Keratinocyte (primary cell): ENCODE measurements around the gene ITCH. TPM values are rescaled to one million over a fixed set of nuclear protein-coding genes. Genes with fewer than 3 reads are reported as not detected.
"Not testable (repeated sequence)": the region's sequence is repeated elsewhere in the genome, so short reads cannot be mapped to it uniquely, and the experiment has no call there.

Experiments used
- DNase-seq: peaks from one replicate; pipeline ENCODE4 v3.0.0-alpha.2; 2011; ENCODE audit warnings: low read depth, missing footprints, low spot score
- FAIRE-seq: peaks from 2 replicates; lab custom pipeline; 2011; peaks lifted over from hg19 to GRCh38; lab: Jason Lieb, UNC
- H2AFZ ChIP-seq: 2 replicates; pipeline ENCODE4 v1.6.0; 2012; ENCODE audit warnings: low read length, control low read depth, inconsistent platforms; ENCODE audit not compliant: control insufficient read depth
- H3K27ac ChIP-seq: 2 replicates; pipeline ENCODE4 v1.5.1; 2011; ENCODE audit warnings: low read length; ENCODE audit not compliant: control insufficient read depth, insufficient read depth
- H3K27me3 ChIP-seq: 3 replicates; pipeline ENCODE4 v1.6.0; 2011; ENCODE audit warnings: low read length; ENCODE audit not compliant: control insufficient read depth, insufficient read depth; ENCODE audit errors: extremely low read depth
- H3K36me3 ChIP-seq, 2 experiments: 2 replicates in 1 of 2; 3 replicates in 1 of 2; pipeline ENCODE4 v1.5.1; 2011; ENCODE audit warnings: low read length in 2 of 2, mild to moderate bottlenecking in 1 of 2; ENCODE audit not compliant: control insufficient read depth in 2 of 2, insufficient read depth in 2 of 2; ENCODE audit errors: extremely low read depth in 1 of 2
- H3K4me1 ChIP-seq: 3 replicates; pipeline ENCODE4 v1.5.1; 2011; ENCODE audit warnings: low read length; ENCODE audit not compliant: control insufficient read depth, insufficient read depth; ENCODE audit errors: extremely low read depth
- H3K4me2 ChIP-seq: 3 replicates; pipeline ENCODE4 v1.6.0; 2011; ENCODE audit warnings: low read depth, low read length; ENCODE audit not compliant: control insufficient read depth, insufficient read depth; ENCODE audit errors: extremely low read depth
- H3K4me3 ChIP-seq, 3 experiments: fragments of 200-600 bp in 1 of 3; sonication (generic) in 1 of 3; 2 replicates in 2 of 3; 3 replicates in 1 of 3; pipeline ENCODE4 v1.5.1; 2011 to 2016; ENCODE audit warnings: low read length in 3 of 3, mild to moderate bottlenecking in 3 of 3, control low read depth in 2 of 3, inconsistent platforms in 1 of 3, low read depth in 1 of 3, mixed read lengths in 1 of 3, mixed run types in 1 of 3, moderate library complexity in 1 of 3; ENCODE audit not compliant: control insufficient read depth in 2 of 3, insufficient read depth in 2 of 3; ENCODE audit errors: extremely low read depth in 1 of 3
- H3K79me2 ChIP-seq: 2 replicates; pipeline ENCODE4 v1.6.0; 2012; ENCODE audit warnings: low read length; ENCODE audit not compliant: control insufficient read depth, insufficient read depth
- H3K9ac ChIP-seq: 3 replicates; pipeline ENCODE4 v1.6.0; 2011; ENCODE audit warnings: low read length; ENCODE audit not compliant: control insufficient read depth, insufficient read depth; ENCODE audit errors: extremely low read depth
- H3K9me1 ChIP-seq: 3 replicates; pipeline ENCODE4 v1.6.0; 2011; ENCODE audit warnings: low read length; ENCODE audit not compliant: control insufficient read depth, insufficient read depth; ENCODE audit errors: extremely low read depth
- H3K9me3 ChIP-seq: 2 replicates; pipeline ENCODE4 v1.5.1; 2012; ENCODE audit warnings: low read depth, low read length; ENCODE audit not compliant: control insufficient read depth
- H4K20me1 ChIP-seq: 3 replicates; pipeline ENCODE4 v1.6.0; 2011; ENCODE audit warnings: low read length; ENCODE audit not compliant: control insufficient read depth, insufficient read depth; ENCODE audit errors: extremely low read depth
- EZH2 ChIP-seq: IDR thresholded peaks from one replicate; pipeline ENCODE4 v1.6.1; 2012; ENCODE audit warnings: inconsistent platforms, mild to moderate bottlenecking, low read length, moderate library complexity
- dilution Hi-C: fragments of 300-500 bp; cut with MboI; formaldehyde crosslinking; loops from one replicate; pipeline ENCODE4 v1.7.0; 2020; ENCODE audit warnings: low sequenced_read_pairs; ENCODE audit not compliant: extremely low pct_ligation_motif_present
- polyA plus RNA-seq, 5 experiments: library from polyadenylated mRNA; depleted of rRNA in 3 of 5; stranded (reverse) in 3 of 5; stranded (forward) in 1 of 5; unstranded in 1 of 5; fragments of >200 nt; gene quantifications; 1 replicate in 1 of 5; 2 replicates in 3 of 5; 3 replicates in 1 of 5; pipeline versions ENCODE4 v1.2.1 to v1.2.3, GENCODE V29; 2011 to 2012; ENCODE audit warnings: missing spikeins in 2 of 5, low read depth in 1 of 5, low replicate concordance in 1 of 5
- TF ChIP-seq, protein P1 (sequence below), 3 experiments: IDR thresholded peaks in 1 of 3; conservative IDR thresholded peaks in 1 of 3; optimal IDR thresholded peaks in 1 of 3; 2 replicates in 2 of 3; 3 replicates in 1 of 3; pipeline versions ENCODE3 to v1.5.1; 2011; ENCODE audit warnings: low read length in 3 of 3, mild to moderate bottlenecking in 3 of 3, moderate library complexity in 2 of 3, control low read depth in 1 of 3, inconsistent platforms in 1 of 3; ENCODE audit not compliant: insufficient read depth in 2 of 3; ENCODE audit errors: extremely low read depth in 1 of 3

Gene ITCH
- polyA plus RNA-seq, 1 donor (not counting 4 experiments of a cell fraction or from before 2014, with no cell fraction given), result 42.5 TPM

DNA sequence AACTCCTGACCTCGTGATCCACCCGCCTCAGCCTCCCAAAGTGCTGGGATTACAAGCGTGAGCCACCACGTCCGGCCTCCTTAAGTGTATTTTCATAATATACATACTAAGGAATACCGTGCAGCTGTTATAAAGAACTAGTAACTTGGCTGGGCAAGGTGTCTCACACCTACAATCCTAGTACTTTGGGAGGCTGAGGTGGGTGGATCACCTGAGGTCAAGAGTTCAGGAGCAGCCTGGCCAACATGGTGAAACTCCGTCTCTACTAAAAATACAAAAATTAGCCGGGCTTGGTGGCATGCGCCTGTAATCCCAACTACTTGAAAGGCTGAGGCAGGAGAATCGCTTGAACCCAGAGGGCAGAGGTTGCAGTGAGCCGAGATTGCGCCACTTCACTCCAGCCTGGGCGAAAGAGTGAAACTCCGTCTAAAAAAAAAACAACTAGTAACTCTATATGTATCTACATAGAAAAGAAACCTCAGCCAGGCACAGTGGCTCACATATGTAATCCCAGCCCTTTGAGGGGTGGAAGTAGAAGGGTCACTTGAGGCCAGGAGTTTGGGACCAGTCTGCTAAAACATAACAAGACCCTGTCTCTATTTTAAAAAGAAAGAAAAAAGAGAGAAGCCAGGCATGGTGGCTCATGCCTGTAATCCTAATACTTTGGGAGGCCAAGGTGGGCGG lies 32.1 kb upstream of the ITCH start:
- H2AFZ ChIP-seq, H3K27ac ChIP-seq, H3K36me3 ChIP-seq, H3K79me2 ChIP-seq, DNase-seq, H4K20me1 ChIP-seq, H3K4me3 ChIP-seq, FAIRE-seq, H3K9ac ChIP-seq, H3K27me3 ChIP-seq, H3K9me3 ChIP-seq, dilution Hi-C loops, H3K4me2 ChIP-seq, H3K9me1 ChIP-seq: not testable (repeated sequence)
- peaks cover 21% of the 10 kb centered on the region for H3K4me1 ChIP-seq

DNA sequence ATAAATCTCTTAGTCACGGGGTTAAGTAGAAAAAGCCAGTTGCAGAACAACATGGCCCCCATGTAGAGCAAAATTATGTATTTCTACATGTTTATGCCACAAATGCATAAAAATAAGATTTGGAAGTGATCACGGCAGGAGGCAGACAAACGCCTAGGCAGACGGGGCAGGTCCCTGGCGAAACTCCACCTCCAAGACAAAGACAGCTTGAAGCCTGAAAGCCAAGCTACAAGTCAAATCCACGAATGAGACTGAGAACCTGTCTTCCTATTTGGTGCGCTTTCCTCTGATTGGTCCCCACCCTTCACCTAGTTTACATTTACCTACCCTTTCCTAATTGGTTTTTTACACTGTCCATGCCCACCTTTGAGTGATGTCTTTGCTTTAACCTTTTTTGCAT lies 31.2 kb upstream of the ITCH start:
- FAIRE-seq (no peak), DNase-seq (no peak)
- no peaks in the 10 kb centered on the region for H3K27me3 ChIP-seq
- no peaks in the 10 kb centered on the region for H3K9me1 ChIP-seq
- no peak overlapping the region for H2AFZ ChIP-seq
- H3K9me3 ChIP-seq, result no peaks in the 10 kb centered on the region
- no peaks in the 10 kb centered on the region for H4K20me1 ChIP-seq
- no peaks in the 10 kb centered on the region for H3K79me2 ChIP-seq
- no peak overlapping the region for H3K9ac ChIP-seq
- H3K4me2 ChIP-seq, result no peak overlapping the region
- TF ChIP-seq EZH2, result no peak
- no peaks in the 10 kb centered on the region for H3K36me3 ChIP-seq
- H3K4me1 ChIP-seq, result peaks cover 28% of the 10 kb centered on the region
- no peak overlapping the region for H3K4me3 ChIP-seq
- dilution Hi-C loops, result no loop called here
- no peak overlapping the region for H3K27ac ChIP-seq

DNA sequence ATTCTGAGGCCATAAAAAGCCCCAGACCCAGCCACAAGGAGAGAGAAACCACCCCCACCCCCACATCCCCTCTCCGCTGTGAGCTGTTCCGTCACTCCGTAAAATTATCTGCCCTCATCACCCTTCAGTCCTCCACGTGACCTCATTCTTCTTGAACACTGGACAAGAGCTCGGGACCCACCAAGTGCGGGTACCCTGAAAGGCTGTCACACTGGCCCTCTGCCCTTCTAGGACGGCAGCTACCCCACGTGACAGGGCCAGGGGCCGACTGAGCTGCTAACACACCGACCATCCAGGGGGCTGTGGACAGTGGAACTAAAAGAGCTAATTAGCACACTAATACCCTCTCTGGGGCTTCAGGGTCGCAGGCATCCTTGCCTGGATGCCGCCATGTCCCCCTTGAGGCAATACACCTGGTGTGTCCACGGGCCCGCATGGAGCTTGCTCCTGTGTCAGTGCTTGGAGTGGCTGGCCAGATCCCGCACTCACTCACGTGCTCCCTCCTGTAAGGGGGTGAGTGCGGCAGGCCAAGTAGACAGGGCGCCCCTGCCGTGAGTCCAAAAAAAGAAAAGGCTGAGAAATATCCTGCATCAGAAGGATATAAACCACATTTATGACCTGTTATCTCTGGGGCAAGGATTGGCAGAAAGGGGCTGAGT lies 30.7 kb upstream of the ITCH start:
- H3K4me3 ChIP-seq, result no peak overlapping the region
- no peak overlapping the region for H3K9ac ChIP-seq
- no peak overlapping the region for H3K27ac ChIP-seq
- H3K9me1 ChIP-seq, result no peaks in the 10 kb centered on the region
- H3K27me3 ChIP-seq, result no peaks in the 10 kb centered on the region
- H2AFZ ChIP-seq, result no peak overlapping the region
- no peak for FAIRE-seq
- dilution Hi-C loops, result no loop called here
- no peak overlapping the region for H3K4me2 ChIP-seq
- no peaks in the 10 kb centered on the region for H3K79me2 ChIP-seq
- no peaks in the 10 kb centered on the region for H4K20me1 ChIP-seq
- H3K9me3 ChIP-seq, result no peaks in the 10 kb centered on the region
- no peak for DNase-seq
- TF ChIP-seq, protein P1, sequence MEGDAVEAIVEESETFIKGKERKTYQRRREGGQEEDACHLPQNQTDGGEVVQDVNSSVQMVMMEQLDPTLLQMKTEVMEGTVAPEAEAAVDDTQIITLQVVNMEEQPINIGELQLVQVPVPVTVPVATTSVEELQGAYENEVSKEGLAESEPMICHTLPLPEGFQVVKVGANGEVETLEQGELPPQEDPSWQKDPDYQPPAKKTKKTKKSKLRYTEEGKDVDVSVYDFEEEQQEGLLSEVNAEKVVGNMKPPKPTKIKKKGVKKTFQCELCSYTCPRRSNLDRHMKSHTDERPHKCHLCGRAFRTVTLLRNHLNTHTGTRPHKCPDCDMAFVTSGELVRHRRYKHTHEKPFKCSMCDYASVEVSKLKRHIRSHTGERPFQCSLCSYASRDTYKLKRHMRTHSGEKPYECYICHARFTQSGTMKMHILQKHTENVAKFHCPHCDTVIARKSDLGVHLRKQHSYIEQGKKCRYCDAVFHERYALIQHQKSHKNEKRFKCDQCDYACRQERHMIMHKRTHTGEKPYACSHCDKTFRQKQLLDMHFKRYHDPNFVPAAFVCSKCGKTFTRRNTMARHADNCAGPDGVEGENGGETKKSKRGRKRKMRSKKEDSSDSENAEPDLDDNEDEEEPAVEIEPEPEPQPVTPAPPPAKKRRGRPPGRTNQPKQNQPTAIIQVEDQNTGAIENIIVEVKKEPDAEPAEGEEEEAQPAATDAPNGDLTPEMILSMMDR (optimal IDR thresholded peaks at IDR 0.05 in 1 of 3, IDR thresholded peaks at IDR 0.05 in 1 of 3, conservative IDR thresholded peaks at IDR 0.05 in 1 of 3; ENCODE audit: extremely low read depth in 1 of 3, insufficient read depth in 2 of 3, low read length in 3 of 3), result no peak
- no peak for TF ChIP-seq EZH2
- peaks cover 34% of the 10 kb centered on the region for H3K4me1 ChIP-seq
- no peaks in the 10 kb centered on the region for H3K36me3 ChIP-seq
